ENCODE data around the gene HEPACAM2. TPM values are rescaled to one million over a fixed set of nuclear protein-coding genes. Genes with fewer than 3 reads are reported as not detected.

The HEPACAM2 gene
- polyA plus RNA-seq, 1 of the 3 experiments (the other 2 are of a cell fraction), result not detected

DNA sequence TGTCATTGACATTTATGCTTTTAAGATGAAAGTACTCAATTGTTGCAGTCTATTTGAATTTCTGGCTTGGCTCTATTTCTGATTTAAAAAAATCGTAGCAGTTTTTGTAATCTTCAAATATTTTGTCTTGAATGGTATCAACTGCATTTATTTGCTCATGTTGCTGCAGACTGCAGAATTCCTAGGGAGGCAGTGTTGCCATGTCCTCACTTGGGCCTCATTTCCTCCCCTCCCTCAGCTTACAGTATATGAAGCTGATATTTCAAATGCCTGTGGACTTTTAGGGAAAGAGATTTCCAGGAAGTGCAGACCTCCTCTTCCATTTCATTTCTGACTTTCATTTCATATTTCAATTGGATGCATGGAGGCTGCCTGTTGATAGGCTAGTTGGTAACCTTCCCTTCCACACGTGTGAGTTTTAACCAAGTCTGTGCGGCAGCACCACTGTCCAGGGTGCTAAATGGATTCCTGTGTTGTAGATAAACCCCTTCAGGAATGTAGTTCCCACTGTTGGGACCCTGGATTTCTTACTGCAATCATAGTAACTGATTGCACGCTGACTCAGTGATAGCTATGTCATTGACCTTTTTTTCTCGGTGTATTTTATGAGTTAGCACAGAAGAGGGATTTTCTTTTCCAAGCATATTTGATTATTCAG is 23.4 kb upstream of the HEPACAM2 start:
- Histone ChIP-seq H3K9me2 (no peaks in the 10 kb centered on the region), H3K27me3 (ENCODE audit: insufficient read depth) (no peaks in the 10 kb centered on the region), H3K4me3 (ENCODE audit: low read depth in 2 of 2, low read length in 1 of 2) (no peak overlapping the region), H4K20me1 (ENCODE audit: insufficient read depth) (peaks cover 13% of the 10 kb centered on the region), H3K36me3 (replicated peaks in 1 of 2; ENCODE audit: control insufficient read depth in 1 of 2, insufficient read depth in 2 of 2, low read length in 1 of 2) (peaks cover 3 to 5% of the 10 kb centered on the region in 2 experiments), H3K9ac (no peak overlapping the region), H2AFZ (ENCODE audit: low read depth) (no peak overlapping the region), H3K4me2 (no peak overlapping the region), H3K79me2 (ENCODE audit: insufficient read depth) (peaks cover 12% of the 10 kb centered on the region; the same call in 1 of the 2 replicates), H3K9me3 (no peaks in the 10 kb centered on the region), H3F3A (replicated peaks; ENCODE audit: insufficient read depth) (no peaks in the 10 kb centered on the region), H3K27ac (ENCODE audit: low read depth in 2 of 2, low read length in 1 of 2) (no peak overlapping the region), H3K4me1 (ENCODE audit: control insufficient read depth in 1 of 2, insufficient read depth in 2 of 2, low read depth in 1 of 2, low read length in 1 of 2) (peaks cover 0 to 6% of the 10 kb centered on the region in 2 experiments; a peak in 2 of 4 replicates)
- ChIA-PET CTCF (interaction anchor here (1.0 kb wide), 3 partner anchors 18 to 301 kb away, joined by 3 read pairs; partner anchors contain the start of gene VPS50), POLR2A (no interaction called here)
- WGBS (ENCODE audit: low lambda C conversion rate), result 91% methylated on average over 5 of the region's 5 CpGs
- DNase-seq, result no peak
- TF ChIP-seq, protein P1, sequence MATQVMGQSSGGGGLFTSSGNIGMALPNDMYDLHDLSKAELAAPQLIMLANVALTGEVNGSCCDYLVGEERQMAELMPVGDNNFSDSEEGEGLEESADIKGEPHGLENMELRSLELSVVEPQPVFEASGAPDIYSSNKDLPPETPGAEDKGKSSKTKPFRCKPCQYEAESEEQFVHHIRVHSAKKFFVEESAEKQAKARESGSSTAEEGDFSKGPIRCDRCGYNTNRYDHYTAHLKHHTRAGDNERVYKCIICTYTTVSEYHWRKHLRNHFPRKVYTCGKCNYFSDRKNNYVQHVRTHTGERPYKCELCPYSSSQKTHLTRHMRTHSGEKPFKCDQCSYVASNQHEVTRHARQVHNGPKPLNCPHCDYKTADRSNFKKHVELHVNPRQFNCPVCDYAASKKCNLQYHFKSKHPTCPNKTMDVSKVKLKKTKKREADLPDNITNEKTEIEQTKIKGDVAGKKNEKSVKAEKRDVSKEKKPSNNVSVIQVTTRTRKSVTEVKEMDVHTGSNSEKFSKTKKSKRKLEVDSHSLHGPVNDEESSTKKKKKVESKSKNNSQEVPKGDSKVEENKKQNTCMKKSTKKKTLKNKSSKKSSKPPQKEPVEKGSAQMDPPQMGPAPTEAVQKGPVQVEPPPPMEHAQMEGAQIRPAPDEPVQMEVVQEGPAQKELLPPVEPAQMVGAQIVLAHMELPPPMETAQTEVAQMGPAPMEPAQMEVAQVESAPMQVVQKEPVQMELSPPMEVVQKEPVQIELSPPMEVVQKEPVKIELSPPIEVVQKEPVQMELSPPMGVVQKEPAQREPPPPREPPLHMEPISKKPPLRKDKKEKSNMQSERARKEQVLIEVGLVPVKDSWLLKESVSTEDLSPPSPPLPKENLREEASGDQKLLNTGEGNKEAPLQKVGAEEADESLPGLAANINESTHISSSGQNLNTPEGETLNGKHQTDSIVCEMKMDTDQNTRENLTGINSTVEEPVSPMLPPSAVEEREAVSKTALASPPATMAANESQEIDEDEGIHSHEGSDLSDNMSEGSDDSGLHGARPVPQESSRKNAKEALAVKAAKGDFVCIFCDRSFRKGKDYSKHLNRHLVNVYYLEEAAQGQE (IDR thresholded peaks at IDR 0.05; ENCODE audit: low read depth, low read length), result peak; percentile 92
- TF ChIP-seq GABPA (IDR thresholded peaks at IDR 0.05; ENCODE audit: low read depth), result no peak

DNA sequence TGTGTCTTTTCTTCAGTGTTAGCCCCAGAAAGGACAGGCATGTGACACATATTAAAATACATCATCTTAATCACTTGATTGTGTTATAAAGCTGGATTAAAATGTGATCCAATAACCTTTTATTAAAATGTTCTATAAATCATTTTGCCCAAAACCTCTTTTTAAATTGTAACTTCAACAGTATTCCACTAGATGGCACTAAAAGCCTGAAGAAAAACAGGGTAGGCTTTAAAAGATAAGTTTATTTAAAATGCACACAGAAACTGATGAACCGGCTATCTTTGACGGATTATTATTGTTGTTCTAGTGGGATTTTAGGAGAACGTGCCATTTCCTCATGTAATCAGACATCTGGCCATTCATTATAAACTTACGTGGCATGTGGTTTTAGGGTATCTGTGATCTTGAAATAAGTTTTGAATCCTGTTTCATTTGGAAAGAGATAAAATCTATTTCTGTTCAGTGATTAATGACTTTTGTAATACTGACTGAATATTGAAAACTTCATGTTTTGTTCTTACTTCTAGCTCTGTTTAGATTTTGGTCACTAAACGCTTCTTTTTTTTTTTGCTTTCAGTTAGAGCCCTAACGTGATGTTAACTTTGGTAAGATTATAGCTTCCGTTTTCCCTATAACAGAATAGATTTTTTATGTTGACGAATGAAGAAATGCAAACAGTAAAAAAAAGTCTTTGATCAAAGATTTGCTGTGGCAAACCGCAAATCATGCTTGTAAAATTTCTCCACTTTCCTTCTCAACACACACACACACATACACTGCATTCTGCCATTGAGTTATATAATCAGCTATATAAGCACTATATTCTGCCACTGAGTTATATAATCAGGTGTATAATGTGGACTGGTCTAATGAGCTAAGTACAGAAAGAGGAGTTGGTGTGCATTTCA is 19.5 kb upstream of the HEPACAM2 start:
- H3K27me3 ChIP-seq (ENCODE audit: insufficient read depth), result no peaks in the 10 kb centered on the region
- peaks cover 12% of the 10 kb centered on the region; the same call in 1 of the 2 replicates for H3K79me2 ChIP-seq (ENCODE audit: insufficient read depth)
- H3K36me3 ChIP-seq (replicated peaks in 1 of 2; ENCODE audit: control insufficient read depth in 1 of 2, insufficient read depth in 2 of 2, low read length in 1 of 2), result peaks cover 12 to 17% of the 10 kb centered on the region in 2 experiments
- H3F3A ChIP-seq (replicated peaks; ENCODE audit: insufficient read depth), result peaks cover 3% of the 10 kb centered on the region
- no peak overlapping the region for H3K4me3 ChIP-seq (ENCODE audit: low read depth in 2 of 2, low read length in 1 of 2)
- peaks cover 0 to 3% of the 10 kb centered on the region in 2 experiments; a peak in 1 of 4 replicates for H3K4me1 ChIP-seq (ENCODE audit: control insufficient read depth in 1 of 2, insufficient read depth in 2 of 2, low read depth in 1 of 2, low read length in 1 of 2)
- H3K9me3 ChIP-seq, result no peaks in the 10 kb centered on the region
- ChIA-PET CTCF (interaction anchor here (0.6 to 7.4 kb wide), 45 partner anchors 8 to 1203 kb away, joined by 3 to 88 read pairs (median 3); partner anchors contain the start of gene VPS50), POLR2A (no interaction called here)
- H3K9ac ChIP-seq, result no peak overlapping the region
- H3K9me2 ChIP-seq, result no peaks in the 10 kb centered on the region
- H3K27ac ChIP-seq (ENCODE audit: low read depth in 2 of 2, low read length in 1 of 2), result no peak overlapping the region
- H3K4me2 ChIP-seq, result no peak overlapping the region
- H4K20me1 ChIP-seq (ENCODE audit: insufficient read depth), result peaks cover 13% of the 10 kb centered on the region
- 59% methylated on average over 9 of the region's 9 CpGs for WGBS (ENCODE audit: low lambda C conversion rate)
- peak; percentile 27 for DNase-seq
- no peak overlapping the region for H2AFZ ChIP-seq (ENCODE audit: low read depth)
- TF ChIP-seq RFX5 (IDR thresholded peaks at IDR 0.05; ENCODE audit: low read length) (no peak), SIN3A (IDR thresholded peaks at IDR 0.05; ENCODE audit: borderline replicate concordance, low read depth, low read length) (no peak), MEF2A (IDR thresholded peaks at IDR 0.05; ENCODE audit: borderline replicate concordance, low read depth) (no peak), RAD21 (IDR thresholded peaks at IDR 0.05; ENCODE audit: low read length) (peak; percentile 86), GATA2 (CRISPR knock-in tag; IDR thresholded peaks at IDR 0.05) (0 out of 2 replicates have a peak, but pooled peaks have one; percentile 10), ELF1 (IDR thresholded peaks at IDR 0.05) (no peak), MXI1 (IDR thresholded peaks at IDR 0.05; ENCODE audit: low read depth, low read length) (no peak), FOSL2 (IDR thresholded peaks at IDR 0.05; ENCODE audit: borderline replicate concordance, low read depth) (no peak), TCF12 (IDR thresholded peaks at IDR 0.05) (no peak), YY1 (IDR thresholded peaks at IDR 0.05; ENCODE audit: low read depth) (no peak), NFIC (IDR thresholded peaks at IDR 0.05; ENCODE audit: borderline replicate concordance) (no peak), TEAD4 (IDR thresholded peaks at IDR 0.05; ENCODE audit: borderline replicate concordance, insufficient read depth) (no peak), FOXM1 (IDR thresholded peaks at IDR 0.05; ENCODE audit: low read depth) (no peak), RCOR1 (IDR thresholded peaks at IDR 0.05; ENCODE audit: low read length) (no peak), GABPA (IDR thresholded peaks at IDR 0.05; ENCODE audit: low read depth) (no peak)
- TF ChIP-seq, protein P2, sequence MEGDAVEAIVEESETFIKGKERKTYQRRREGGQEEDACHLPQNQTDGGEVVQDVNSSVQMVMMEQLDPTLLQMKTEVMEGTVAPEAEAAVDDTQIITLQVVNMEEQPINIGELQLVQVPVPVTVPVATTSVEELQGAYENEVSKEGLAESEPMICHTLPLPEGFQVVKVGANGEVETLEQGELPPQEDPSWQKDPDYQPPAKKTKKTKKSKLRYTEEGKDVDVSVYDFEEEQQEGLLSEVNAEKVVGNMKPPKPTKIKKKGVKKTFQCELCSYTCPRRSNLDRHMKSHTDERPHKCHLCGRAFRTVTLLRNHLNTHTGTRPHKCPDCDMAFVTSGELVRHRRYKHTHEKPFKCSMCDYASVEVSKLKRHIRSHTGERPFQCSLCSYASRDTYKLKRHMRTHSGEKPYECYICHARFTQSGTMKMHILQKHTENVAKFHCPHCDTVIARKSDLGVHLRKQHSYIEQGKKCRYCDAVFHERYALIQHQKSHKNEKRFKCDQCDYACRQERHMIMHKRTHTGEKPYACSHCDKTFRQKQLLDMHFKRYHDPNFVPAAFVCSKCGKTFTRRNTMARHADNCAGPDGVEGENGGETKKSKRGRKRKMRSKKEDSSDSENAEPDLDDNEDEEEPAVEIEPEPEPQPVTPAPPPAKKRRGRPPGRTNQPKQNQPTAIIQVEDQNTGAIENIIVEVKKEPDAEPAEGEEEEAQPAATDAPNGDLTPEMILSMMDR (IDR thresholded peaks at IDR 0.05), result peak; percentile 90
- TF ChIP-seq, protein P3, sequence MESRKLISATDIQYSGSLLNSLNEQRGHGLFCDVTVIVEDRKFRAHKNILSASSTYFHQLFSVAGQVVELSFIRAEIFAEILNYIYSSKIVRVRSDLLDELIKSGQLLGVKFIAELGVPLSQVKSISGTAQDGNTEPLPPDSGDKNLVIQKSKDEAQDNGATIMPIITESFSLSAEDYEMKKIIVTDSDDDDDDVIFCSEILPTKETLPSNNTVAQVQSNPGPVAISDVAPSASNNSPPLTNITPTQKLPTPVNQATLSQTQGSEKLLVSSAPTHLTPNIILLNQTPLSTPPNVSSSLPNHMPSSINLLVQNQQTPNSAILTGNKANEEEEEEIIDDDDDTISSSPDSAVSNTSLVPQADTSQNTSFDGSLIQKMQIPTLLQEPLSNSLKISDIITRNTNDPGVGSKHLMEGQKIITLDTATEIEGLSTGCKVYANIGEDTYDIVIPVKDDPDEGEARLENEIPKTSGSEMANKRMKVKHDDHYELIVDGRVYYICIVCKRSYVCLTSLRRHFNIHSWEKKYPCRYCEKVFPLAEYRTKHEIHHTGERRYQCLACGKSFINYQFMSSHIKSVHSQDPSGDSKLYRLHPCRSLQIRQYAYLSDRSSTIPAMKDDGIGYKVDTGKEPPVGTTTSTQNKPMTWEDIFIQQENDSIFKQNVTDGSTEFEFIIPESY (IDR thresholded peaks at IDR 0.05; ENCODE audit: borderline replicate concordance, low read depth), result no peak

Measured in SK-N-SH (cell line).